ENCODE data around the gene DBX1. TPM values are rescaled to one million over a fixed set of nuclear protein-coding genes. Genes with fewer than 3 reads are reported as not detected.
"Not testable (repeated sequence)": the region's sequence is repeated elsewhere in the genome, so short reads cannot be mapped to it uniquely, and the experiment has no call there.

Gene DBX1, protein sequence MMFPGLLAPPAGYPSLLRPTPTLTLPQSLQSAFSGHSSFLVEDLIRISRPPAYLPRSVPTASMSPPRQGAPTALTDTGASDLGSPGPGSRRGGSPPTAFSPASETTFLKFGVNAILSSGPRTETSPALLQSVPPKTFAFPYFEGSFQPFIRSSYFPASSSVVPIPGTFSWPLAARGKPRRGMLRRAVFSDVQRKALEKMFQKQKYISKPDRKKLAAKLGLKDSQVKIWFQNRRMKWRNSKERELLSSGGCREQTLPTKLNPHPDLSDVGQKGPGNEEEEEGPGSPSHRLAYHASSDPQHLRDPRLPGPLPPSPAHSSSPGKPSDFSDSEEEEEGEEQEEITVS
- total RNA-seq = not detected
- long read RNA-seq = 0 reads

GRCh38 chr11:20160425-20161229 lies at the start of gene DBX1:
Gene DBX1, minus strand, starts transcription at chr11:20160475. Its CDS starts 151 bp downstream, at chr11:20160324.
- no peak for DNase-seq (ENCODE audit: low spot score)
- intact Hi-C loops (cut with DNase I) = no loop called here

- intact Hi-C loops (cut with DNase I) = no loop called here
- no peak for DNase-seq (ENCODE audit: low spot score)
Measured at GRCh38 chr11:20208622-20209111, 48.4 kb upstream of the DBX1 start.

- intact Hi-C loops (cut with DNase I) = no loop called here
- no peak for DNase-seq (ENCODE audit: low spot score)
Measured at GRCh38 chr11:20207781-20208621, 47.7 kb upstream of the DBX1 start.

DNA sequence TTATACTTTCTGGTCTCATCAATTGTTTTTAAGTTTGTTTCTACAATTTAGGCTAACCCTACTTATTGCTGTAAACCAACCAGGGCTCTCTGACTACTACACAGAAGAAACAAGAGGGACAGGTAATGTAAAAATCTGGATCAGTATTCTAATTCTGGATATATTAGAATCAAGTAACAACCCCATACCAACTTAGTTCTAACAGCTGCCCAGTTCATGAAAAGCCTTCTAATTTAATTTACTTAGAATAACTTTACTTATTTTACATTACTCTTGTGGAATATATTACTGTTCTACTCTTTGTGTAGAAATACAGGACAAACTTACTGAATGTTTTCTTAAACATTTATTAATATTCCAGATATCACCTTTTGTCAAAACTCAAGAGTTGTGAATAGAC lies 45.5 kb upstream of the DBX1 start:
- DNase-seq (ENCODE audit: low spot score) = no peak
- intact Hi-C loops (cut with DNase I) = no loop called here

- intact Hi-C loops (cut with DNase I) = no loop called here
- no peak for DNase-seq (ENCODE audit: low spot score)
Measured at GRCh38 chr11:20204681-20205080, 44.4 kb upstream of the DBX1 start.

DNA sequence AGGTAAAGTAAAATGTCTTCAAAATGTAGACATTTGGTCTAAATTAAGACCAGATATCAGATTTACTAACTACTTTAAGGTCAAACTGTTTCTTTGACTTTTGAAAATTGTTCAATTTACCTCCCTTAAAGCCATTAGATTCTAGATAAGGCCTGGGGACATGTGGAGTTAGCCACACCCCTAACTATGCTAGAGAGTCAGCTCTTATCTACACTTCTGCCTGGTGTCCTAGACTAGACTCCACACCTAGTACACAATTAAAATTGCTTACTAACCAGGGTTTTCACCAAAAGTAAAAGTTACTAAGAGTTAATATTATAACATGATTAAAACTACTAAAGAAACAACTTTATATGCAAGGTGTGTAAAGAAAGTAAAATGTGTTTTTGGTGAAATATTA lies 43.6 kb upstream of the DBX1 start:
- intact Hi-C loops (cut with DNase I) = no loop called here
- DNase-seq (ENCODE audit: low spot score) = no peak

DNA sequence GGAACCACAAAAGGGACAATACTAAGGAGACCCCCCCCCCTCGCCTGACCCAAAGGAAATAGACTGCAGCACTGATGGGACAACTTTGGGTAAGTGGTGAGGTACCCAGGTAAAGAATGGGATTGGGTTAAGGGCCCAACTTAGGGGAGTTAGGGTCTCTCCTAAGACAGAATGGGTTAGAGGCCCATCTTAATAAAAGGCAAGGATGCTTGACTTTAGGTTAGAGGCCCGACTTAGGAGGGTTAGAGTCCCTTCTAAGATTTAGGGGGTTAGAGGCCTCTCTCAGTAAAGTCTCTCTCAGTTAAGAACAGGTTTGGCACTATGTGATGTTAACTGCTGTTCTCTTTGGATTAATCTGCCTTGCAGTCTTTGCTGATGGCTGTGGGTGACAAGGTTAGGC lies 41.0 kb upstream of the DBX1 start:
- intact Hi-C loops (cut with DNase I) = no loop called here
- no peak for DNase-seq (ENCODE audit: low spot score)

DNA sequence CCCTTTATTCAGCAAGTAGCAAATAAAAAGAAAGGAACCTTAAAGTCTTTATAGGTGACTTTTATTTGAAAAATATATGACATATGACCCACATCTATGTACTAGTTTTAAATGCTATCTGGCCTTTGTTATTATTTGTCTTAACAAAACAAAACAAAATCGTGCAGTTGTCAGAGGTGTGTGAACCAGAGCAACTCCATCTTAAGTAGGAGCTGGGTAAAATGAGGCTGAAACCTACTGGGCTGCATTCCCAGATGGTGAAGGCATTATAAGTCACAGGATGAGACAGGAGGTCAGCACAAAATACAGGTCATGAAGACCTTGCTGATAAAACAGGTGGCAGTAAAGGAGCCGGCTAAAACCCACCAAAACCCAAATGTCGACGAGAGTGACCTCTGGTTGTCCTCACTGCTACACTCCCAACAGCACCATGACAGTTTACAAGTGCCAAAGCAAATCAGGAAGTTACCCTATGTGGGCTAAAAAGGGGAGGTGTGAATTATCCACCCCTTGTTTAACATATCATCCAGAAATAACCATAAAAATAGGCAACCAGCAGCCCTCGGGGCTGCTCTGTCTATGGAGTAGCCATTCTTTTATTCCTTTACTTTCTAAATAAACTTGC lies 40.2 kb upstream of the DBX1 start:
- intact Hi-C loops (cut with DNase I); DNase-seq (ENCODE audit: low spot score): not testable (repeated sequence)

- intact Hi-C loops (cut with DNase I) = no loop called here
- no peak for DNase-seq (ENCODE audit: low spot score)
Measured at GRCh38 chr11:20197881-20198280, 37.6 kb upstream of the DBX1 start.

- intact Hi-C loops (cut with DNase I) = no loop called here
- DNase-seq (ENCODE audit: low spot score) = no peak
Measured at GRCh38 chr11:20194470-20194869, 34.2 kb upstream of the DBX1 start.

DNA sequence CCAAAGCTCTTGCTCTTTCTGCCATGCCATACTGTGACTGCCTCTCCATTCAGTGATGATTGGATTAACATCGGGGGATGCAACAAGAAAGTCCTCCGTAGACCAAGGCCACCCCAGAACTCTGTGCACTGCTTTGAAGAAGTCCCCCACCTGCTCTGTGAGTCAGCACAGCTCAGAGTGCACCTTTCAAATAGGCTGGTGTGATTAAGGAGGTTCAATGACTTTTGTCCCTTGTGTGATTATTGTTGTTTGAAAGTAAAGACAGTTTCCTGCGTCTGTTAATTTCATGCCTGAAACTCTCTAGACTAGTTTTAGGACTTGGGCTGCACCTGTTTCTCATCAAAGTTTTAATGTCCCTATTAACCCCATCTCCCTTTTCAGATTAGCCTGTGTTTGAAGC lies 33.0 kb upstream of the DBX1 start:
- DNase-seq (ENCODE audit: low spot score) = no peak
- intact Hi-C loops (cut with DNase I) = no loop called here

DNA sequence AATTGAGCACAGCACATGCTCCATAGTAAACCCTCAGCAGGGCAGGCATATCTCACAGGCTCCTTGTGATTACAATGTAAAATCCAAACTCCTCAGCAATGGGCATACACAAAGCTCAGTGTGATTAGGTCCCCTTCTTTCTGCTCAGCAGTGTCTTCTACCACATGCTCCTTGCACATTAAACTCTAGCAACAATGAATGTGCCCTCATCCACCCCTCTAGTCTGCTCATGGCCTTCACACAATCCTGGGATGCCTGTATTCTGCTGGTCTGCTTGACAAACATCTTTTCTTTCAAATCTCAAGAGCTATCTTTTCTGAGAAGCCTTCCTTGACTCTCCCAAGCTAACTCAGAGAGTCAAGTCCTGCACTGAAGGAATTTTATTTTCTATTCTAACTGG lies 32.4 kb upstream of the DBX1 start:
- intact Hi-C loops (cut with DNase I) = no loop called here

GRCh38 chr11:20192151-20192550 lies 31.9 kb upstream of the DBX1 start:
- DNase-seq (ENCODE audit: low spot score) = no peak
- intact Hi-C loops (cut with DNase I) = no loop called here

More for the DNA sequence above, 32.4 kb upstream of the DBX1 start:
- no peak for DNase-seq (ENCODE audit: low spot score)

- DNase-seq (ENCODE audit: low spot score) = no peak
- intact Hi-C loops (cut with DNase I) = no loop called here
Measured at GRCh38 chr11:20178976-20179375, 18.7 kb upstream of the DBX1 start.

DNA sequence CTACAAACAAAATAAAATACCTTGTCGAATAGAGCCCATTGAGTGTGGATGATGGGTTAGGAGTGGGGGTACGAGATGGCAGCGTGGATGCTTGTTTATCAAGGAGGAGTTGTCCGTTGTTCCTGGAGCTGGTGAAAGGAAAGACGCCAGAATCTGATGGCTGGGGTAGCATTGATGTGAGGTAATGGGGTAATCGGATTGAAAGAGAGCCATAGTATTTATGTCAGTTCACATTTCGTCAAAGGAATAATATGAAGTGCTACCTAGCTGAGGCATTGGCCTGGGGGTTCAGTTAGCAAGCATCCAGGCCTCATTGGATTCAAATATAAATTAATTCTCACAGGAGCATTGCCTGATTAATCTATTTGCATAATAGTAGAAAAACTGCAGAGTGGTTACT lies 16.9 kb upstream of the DBX1 start:
- intact Hi-C loops (cut with DNase I) = no loop called here

DNA sequence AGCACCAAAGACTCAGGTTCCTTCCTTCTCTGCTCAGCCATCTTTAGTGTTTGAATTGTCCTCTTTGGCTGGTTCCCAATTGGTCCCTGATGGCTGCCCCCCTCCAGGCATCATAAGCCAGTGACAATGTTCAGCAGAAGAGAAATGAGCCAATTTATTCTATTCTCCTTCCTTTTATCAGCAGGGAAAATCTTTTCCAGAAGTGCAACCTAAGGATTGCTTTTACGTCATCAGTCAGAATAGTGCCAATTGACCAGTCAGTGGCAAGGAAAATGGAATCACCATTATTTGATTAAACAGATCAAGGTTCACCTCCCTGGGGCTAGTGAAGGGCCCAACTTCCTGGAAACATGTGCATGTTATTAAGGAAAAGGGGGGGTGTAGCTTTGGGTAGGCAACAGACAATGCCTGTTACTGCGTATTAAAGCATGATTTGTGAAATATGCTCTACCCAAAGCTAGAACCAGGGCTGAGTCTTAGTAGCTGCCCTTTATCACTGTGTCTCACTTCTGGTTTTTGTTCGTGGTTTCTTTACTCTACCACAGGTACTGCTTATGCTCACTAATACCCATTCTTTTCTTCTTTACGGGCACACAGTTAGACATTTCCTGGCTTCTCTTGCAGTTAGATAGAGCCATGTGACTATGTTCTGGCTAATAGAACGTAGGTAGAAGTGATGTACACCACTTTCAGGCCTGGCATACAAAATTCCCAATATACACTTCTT lies 12.6 kb upstream of the DBX1 start:
- intact Hi-C loops (cut with DNase I) = no loop called here
- no peak for DNase-seq (ENCODE audit: low spot score)

More for the DNA sequence above, 16.9 kb upstream of the DBX1 start:
- no peak for DNase-seq (ENCODE audit: low spot score)

DNA sequence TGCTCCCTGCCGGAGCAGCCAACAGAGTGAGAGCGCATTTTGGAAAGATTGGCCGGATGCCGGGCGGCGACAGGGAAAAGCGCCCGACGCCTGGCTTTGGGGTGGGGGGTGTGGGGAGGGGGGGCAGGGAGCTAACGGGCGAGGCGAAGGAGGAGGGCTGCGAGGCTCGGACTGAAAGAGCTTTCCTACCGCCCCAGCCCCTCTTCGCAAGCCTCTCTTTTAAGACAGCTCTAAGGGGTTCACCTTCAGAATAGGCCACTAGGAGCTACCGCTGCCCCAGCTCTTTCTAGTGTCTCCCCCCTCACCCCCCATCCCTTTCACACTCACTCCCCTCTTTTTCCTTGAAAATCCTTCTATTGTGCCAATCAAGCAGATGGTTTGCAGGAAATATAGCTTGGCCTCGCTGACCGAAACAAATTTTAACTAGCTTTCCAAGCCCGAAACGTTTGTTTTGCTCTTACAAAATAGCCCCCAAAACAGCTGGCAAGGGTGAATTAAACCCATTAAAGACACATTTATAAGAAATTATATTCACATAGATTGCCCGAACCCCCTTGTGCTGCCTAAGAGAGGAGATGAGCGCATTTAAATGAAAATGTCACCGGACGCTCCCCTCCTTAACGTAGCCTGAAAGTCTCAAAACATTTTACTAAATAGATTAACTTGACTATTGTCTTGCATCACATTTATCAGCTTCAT lies 3.7 kb upstream of the DBX1 start:
- intact Hi-C loops (cut with DNase I) = no loop called here
- no peak for DNase-seq (ENCODE audit: low spot score)

All from cardiac septum (tissue), 1 donor.